Stimulated activated CD4-positive, alpha-beta T cell treated with anti-CD3 and anti-CD28 coated beads, Interleukin-4, amount 100 ng/mL, for 24 hours (primary cell): ENCODE data around the gene PSKH1.
"Not testable (repeated sequence)": the region's sequence is repeated elsewhere in the genome, so short reads cannot be mapped to it uniquely, and the experiment has no call there.

ENCODE experiments used
- DNase-seq: peaks from one replicate; pipeline ENCODE4 v3.0.0-alpha.2; 2020

Gene PSKH1

DNA sequence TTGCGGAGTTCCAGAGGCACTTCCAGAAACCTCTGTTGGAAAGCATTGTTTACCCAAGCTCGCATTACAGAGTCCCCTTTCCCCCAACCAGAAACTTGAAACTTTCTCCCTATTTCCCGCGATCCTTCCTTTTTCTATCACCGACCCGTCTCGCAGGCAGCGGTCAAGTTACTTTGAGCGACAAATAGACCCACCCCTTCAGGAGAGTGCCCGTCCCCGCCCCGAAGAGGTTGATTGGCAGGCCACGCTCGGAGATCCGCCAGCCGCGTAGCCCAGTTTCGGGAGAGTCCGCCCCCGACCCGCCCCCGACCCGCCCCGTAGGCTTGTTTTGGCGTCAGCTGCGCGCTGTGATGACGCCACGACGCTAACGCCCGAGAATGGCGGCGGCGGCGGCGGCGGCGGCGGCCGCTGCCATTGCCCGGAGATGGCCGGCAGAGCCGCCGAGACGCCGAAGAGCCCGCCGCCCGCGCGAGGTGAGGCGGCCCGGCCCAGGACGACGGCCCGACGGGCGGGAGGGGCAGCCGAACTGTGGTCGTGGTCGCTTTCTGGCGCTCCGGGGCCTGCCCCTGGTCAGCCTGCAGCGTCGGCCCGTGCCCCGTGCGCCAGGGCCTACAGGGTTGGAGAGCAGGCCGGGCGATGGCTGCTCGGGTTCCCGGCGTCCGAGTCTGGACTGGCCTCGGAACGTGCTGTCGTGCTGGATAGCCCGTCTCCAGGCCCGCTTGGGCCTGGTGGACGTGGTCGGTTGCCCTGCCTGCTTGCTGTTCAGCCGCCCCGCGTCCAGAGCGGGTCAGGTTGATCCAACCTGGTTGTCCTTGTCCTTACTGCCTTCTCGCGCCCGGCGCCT lies at the start of gene PSKH1:
TSS of gene PSKH1 (plus strand) at position 356 of the 844 bp plus-strand sequence. CDS start 15,496 bp downstream, outside the sequence.
- DNase-seq: peak; percentile 96

DNA sequence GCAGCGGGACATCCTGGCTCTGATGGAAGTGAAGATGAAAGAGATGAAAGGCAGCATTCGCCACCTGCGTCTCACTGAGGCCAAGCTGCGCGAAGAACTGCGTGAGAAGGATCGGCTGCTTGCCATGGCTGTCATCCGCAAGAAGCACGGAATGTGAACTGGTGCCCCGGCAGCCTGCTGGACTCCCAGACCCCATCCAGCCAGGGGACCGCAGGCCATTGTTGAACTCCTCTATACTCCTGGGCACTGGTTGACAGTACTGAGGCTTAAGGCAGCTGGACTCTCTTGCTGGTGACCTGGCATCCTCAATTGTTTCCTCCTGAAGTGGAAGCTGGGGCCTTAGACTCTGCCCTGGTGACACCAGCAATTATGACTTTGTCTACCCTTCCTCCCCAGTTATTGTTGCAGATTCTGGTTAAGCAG lies 49.7 kb upstream of the PSKH1 start:
- no peak for DNase-seq

DNA sequence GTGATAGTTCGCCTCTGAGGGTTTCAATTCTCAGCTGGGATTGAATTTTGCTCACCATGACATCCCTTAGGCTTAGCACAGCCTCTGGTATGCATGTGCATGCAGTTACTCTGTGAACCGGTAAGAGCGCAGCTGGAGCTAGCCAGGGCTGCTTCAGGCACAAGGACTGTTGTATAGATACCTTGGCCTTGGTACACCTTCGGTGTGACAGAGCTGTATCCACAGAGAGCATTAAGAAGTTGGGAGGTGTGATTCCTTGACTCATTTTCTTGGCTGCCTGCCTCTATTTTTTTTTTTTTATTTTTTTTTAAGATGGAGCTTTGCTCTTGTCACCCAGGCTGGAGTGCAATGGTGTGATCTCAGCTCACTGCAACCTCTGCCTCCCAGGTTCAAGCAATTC lies 48.6 kb upstream of the PSKH1 start:
- DNase-seq: no peak

DNA sequence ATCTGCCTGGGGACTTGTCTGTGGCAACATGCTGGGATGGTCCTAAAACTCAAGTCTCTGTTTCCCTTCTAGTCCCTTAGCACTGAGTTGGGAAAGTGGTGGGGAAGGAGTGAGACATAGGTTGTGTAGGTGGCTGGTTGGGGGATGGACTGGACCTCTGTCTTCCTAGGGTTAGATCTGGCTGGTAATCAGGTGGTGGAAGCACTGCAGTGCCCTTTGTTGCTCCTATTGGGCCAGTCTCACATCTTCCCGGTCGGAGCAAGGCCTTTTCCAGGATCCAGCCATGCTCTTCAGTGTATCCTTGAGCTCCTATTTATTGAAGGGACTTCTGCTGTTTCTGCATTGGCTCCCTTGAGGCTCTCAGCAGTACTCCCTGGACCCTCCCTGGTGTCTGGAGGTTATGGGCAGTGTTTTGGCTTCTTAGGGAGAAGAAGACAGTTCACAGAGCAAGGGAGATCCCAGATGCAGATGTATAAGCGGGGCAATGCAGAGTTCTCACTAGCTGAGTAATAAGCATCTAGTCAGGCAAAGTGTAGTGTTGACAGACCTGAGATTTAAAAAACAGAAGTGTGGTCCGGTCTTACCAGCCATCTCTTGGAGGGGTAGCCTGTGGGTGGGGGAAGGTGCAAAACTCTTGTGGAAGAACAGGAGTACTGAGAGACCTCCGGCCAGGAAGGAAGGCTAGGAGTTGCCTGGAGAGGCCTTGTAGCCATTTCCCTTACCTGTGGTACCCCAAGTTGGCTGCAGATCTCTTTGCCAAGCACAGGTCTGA lies 47.6 kb upstream of the PSKH1 start:
- no peak for DNase-seq

DNA sequence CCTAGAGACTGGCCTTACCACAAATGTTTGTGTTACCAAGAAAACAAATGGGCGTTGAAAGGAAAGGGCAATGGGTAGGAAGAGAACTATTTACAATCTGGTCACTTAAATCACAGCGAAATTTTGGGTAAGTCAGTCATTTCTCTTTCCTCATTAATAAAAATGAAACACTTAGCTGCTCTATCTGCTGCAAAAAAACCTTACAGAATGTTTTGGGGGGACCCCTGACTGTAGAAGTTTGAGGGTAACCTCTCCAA lies 47.1 kb upstream of the PSKH1 start:
- DNase-seq: no peak

DNA sequence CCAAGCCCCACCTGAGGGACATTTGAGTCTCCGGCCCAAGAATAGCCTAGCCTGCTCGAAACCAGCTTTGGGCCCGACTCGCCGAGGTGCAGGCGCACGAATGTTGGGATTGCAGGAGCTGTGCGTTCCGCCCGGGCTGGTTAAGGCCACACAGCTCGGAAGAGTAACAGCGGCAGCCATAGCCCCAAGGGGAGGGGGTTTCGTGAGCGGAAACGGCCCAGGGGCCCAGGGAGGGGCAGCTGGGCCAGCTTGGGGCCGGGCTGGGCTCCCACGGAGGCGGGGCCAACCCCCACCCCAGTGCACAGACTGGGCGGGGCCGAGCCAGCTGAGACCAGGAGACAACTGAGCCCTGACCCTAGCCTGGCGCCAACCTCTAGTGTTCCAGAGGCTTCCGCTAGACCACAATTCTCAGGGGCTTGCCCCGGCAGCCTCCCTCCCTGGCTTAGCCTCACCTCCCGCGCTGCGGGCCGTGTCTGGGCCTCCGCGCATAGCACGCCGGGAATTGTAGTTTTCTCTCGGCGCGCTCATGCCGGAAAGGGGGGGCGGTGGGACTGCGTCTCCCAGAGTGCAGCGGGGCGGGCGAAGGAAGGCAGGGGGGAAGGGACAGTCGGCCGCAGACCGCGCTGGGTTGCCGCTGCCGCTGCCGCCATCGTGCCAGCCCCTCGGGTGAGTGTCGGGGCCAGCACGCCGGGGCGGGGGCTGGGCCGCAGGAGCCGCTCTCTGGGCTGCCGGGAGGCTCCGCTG lies 46.6 kb upstream of the PSKH1 start, which contains the start of gene NUTF2:
TSS of gene NUTF2 (plus strand) at position 614 of the 744 bp plus-strand sequence. CDS start 18,198 bp downstream, outside the sequence.
- peak; percentile 96 for DNase-seq

DNA sequence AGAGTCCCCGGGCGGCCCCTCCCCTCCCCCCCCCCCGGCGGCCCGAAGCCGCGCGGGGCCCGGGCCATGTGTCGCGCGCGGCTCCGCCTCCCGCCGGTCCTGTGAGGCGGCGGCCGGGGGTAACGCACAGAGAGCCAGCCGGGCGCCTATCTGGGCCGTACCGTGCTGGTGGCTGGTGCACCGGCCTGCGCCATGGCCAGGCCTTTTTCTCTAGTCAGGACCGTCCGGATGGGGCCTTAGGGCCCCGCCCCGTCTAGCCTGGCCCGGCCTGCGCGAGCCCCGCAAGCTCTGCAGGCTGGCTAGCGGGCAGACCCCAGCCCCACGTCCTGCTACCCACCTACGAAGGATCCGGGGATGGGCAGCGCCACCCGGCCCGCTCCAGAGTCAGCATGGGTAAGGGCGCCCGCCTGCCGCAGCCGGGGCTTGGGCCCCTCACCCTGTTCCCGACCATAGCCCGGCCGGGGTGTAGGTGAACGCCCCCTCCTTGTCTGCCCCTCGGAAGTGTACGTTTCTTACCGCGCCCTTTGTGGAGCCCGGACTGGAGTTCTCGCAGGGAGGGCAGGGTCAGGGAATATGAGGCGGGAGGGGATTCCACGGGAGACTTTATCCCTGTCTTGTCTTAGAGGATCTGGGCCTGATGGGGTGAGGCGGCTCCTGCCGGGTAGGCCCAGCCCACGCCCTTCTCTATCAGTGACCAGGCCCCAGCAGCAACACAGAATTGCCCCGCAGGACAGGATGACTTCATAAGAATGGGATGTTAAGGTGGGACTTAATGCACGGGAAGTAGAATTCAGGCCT lies 45.8 kb upstream of the PSKH1 start, which contains the start of gene CENPT:
TSS of gene CENPT (minus strand) at position 630 of the 798 bp plus-strand sequence. CDS start 13,834 bp downstream, outside the sequence.
- DNase-seq: no peak

DNA sequence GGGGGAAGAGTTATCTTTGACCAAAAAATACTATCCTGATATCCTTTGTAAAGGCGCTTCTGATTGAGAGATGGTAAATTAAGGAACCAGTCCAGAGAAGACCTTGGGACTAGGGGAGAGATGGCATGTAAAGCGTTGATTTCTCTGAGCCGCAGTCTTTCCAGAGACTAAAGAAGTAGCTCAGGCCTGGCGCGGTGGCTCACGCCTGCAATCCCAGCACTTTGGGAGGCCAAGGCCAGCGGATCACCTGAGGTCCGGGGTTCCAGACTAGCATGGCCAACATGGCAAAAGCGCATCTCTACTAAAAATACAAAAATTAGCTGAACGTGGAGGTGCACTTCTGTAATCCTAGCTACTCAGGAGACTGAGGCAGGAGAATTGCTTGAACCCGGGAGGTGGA lies 44.9 kb upstream of the PSKH1 start:
- DNase-seq: no peak

DNA sequence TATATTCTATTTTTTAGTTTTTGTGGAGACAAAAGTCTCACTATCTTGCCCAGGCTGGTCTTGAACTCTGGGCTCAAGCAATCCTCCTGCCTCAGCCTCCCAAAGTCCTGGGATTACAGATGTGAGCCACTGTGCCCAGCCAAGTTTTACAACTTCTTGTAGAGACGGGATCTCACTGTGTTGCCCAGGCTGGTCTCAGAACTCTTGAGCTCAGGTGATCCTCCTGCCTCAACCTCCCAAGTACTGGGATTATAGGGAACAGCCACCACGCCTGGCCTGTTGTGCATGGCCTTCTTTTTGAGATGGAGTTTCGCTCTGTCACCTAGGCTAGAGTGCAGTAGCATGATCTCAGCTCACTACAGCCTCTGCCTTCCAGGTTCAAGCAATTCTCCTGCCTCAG lies 39.4 kb upstream of the PSKH1 start:
- DNase-seq: no peak

DNA sequence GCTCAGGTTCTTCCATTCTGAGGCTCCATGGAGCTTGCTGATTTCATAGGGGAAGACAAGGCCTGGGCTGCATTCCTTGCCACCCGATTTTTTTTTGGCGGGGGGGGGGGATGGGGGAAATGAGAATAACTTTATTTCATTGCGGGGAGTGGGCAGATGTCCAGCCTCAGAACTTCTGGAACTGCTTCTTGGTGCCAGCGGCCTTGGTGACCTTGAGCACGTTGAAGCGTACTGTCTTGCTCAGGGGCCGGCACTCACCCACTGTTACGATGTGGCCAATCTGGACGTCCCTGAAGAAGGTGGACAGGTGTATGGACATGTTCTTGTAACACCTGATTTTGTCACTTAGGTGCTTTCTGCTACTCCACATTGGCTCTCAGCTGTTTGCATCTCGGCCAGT lies 37.3 kb upstream of the PSKH1 start:
- DNase-seq: no peak

DNA sequence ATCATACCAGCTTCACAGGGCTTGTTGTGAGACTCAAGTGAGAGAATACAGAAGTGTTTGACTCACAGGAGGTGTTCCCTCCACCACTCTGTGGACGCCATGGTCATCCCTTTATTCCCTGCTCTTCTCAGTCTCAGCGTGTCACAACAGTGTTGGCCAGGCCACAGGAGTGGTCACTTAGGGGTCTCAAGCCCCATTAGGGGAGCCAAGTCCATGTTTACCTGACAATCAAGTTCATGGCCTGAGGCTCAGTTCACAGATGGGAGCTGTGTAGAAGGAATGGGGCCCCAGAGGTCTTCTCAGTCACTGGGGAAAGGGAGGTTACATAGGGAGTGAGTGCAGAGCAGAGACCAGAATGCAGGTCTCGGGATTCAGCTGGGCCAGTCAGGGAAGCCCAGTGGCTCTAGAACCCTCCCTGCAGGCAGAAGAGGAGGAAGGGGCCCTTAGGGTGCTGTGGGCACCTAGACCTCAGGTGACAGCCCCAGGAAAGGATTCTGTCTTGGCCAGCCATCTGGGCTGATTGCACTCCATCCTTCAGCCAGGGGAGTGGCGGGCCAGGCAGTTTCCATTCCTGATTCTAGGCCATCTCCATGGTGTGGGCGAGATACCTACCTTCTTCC lies 36.0 kb upstream of the PSKH1 start:
- DNase-seq: no peak

DNA sequence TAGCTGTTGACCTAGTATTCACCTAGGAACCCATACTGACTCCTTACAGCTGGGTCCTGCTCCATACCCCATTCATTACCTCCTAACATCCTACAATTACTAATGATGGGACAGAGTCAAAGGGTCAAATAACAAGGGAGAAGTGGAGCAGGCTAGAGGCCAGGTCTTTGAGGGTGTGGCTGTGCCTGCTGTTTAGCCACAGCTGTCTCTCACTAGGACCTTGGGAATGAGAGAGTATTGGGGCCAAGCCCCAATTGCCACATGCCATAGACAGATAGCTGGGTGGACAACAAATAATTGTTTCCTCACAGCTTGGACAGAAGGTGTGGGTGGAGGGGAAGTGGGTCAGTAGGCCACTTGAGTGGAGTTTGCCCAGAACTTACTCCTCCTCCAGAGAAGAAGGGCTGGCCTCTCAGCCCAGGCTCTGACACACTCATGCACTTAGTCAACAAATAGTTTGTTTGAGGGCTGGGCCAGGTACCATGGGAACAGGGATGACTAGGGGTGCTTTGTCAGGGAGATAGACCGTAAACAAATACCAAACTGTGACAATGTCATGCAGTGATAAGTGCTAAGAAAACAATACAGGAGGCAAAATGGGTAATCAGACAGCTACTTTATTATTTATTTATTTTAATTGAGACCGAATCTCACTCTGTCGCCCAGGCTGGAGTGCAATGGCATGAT lies 35.4 kb upstream of the PSKH1 start:
- DNase-seq: peak; percentile 33

DNA sequence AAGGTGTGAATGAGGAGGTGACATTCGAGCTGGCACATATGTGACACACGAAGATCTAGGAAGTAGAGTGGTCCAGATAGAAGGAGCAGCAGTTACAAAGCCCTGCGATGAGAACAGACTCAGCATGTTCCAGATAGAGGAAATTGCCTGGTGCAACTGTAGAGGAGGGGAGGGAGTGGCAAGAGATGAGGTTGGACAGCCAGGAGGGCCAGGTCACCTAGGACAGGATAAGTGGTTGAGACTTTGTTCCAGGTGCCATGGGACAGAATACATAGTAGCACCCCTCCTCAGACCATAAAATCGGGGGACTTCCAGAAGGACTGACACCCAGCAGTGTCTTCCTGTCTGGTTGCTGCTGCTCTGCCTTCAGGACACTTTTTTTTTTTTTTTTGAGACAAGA lies 34.6 kb upstream of the PSKH1 start:
- DNase-seq: no peak

DNA sequence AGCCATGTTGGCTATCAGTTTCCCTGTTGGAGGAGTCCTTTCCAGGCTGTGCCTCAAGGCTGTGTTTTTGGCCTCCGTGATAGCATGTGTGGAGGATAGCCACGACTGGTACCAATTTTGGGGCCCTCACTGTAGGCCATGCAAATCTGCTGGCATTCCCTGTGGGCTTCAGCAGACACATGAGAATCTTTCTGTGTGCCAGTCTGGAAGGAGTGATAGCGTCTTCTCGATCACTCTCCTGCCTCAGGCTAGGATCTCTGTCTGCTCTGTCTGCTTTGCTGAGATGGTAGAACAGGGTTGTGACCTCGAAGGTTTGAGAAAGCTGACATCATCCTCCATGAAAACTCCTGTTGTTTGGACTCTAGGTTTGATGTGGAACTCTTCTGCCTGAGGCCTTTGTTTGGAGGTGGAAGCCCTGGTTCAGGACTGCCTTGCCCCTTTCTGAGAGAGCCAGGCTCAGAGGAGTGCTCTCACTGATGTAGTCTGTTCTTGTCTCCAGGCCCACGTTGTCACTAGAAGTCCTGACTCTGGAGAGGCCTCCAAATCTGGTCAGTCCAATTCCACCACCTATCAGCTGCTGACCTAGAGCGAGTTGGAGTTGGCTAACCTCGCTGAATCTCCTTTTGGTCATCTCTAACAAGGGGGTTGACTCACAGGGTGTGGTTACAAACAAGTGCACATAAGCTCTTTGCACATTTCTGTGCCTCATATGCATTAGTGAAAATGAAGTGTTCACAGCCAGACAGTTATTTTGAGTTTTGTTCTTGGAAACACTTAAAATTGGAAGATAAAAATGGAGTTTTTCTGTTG lies 32.3 kb upstream of the PSKH1 start:
- no peak for DNase-seq

DNA sequence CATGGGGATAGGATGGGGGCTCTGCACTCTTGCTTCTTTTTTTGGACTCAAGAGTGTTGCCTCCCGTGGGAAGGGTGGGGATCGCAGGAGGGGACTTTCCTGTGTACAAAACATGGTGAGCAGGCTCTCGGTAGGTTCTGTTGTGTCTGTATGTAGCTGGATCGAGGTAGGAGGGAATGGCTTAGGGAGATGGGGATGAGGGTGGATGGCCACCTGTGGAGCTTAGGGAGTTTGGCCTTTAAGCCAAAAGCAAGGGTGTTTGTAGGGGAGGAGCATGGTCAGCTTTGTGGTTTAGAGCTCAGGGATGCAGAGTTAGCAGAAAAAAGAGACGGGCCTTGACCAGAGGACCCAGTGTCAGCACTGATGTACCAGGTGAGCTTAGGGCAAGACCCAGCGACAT lies 31.2 kb upstream of the PSKH1 start:
- no peak for DNase-seq

DNA sequence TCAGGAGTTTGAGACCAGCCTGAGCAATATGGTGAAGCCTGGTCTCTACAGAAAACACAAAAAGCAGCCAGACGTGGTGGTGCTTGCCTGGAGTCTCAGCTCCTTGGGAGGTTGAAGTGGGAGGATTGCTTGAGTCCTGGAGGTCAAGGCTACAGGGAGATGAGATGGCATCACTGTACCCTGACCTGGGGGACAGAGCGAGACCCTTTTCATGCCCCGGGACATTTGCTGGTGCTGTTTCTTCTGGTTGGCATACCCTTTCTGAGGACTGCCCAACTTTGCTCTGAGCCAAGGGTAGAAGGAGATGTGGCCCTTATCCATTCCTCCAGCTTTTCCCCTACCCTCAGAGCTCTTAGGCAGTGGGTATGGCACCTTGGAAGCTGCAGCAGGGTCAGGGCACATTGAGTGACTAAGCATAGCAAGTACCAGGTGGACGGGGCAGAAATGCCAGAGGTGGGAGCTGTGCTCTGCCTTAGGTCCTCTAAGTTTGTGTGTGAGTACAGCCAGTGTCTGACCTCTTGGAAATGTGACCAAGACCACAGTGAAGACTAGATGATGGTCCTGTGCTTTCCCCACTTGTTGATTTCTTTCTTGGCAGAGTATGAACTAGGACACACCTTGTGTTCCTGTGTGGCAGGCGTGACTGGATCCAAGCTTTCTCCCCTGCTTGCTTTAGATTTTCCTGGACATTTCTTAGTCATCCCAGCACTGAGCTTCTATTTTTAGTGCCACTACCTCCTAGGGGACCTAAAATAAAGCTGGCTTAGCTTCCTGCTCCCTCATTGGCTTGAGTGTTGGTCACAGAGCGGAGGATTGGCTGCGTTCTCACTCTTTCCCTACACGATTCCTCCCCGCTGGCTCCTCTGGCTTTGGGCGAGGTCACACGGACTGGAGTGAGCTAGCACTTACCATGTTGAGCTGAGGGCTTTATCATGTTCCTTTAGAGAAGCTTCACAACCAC lies 30.2 kb upstream of the PSKH1 start:
- DNase-seq: no peak

DNA sequence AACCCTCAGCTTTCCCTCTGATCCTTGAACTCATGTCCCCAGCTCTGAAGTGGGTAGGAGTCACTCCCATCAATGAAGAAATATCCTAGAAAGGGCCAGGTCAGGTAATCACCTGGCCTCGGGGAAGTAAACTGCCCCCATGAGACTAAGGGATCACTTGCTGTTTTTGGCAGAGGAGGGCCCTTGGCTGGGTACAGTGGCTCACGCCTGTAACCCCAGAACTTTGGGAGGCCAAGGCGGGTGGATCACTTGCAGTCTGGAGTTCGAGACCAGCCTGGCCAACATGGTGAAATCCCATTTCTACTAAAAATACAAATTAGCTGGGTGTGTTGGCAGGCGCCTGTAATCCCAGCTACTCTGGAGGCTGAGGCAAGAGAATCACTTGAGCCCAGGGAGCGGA lies 29.0 kb upstream of the PSKH1 start:
- not testable (repeated sequence) for DNase-seq

DNA sequence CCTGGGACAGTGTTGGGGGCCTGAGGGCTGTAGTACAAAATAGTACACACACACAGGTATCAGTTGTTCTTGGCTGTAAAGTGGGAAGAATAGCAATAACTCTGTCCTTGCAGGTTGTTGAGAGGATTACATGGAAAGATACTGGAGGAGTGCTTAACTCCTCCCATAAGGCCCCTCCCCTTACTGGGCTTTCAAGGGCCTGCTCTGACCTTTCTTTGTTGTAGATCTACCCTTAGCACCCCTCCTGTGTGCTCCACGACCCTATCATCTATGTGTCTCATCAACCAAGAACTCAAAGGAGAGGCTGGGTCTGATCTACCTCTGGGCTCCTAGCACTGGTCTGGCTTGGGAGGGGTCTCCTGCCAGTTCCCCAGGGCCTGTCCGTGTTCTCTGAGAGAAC lies 28.5 kb upstream of the PSKH1 start:
- no peak for DNase-seq

DNA sequence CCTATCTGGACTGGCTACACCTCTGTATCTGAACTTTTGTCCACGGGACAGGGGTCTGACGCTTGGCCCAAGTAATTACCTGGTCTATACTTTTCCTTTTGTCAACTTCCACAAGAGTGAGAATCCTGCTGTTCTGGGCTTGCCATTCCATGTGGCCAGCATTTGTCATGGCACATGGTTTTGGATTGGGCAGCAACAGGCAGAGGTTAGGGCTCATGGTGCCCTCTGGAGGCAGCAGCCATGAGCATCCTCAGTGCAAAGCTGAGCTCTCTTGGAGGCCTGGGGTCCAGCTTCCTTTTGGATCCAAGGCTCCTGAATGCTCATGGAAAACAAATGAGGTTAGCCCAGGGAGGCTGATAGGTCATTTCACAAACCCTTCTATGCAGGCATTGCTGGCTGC lies 27.7 kb upstream of the PSKH1 start:
- no peak for DNase-seq
